Keratinocyte (primary cell): Measurements from ENCODE around the gene HDGFL3.

Source experiments
- EZH2 ChIP-seq: IDR thresholded peaks from one replicate; pipeline ENCODE4 v1.6.1; 2012; ENCODE audit warnings: inconsistent platforms, mild to moderate bottlenecking, low read length, moderate library complexity
- TF ChIP-seq, protein P1 (sequence below), 3 experiments: IDR thresholded peaks in 1 of 3; conservative IDR thresholded peaks in 1 of 3; optimal IDR thresholded peaks in 1 of 3; 2 replicates in 2 of 3; 3 replicates in 1 of 3; pipeline versions ENCODE3 to v1.5.1; 2011; ENCODE audit warnings: low read length in 3 of 3, mild to moderate bottlenecking in 3 of 3, moderate library complexity in 2 of 3, control low read depth in 1 of 3, inconsistent platforms in 1 of 3; ENCODE audit not compliant: insufficient read depth in 2 of 3; ENCODE audit errors: extremely low read depth in 1 of 3

DNA sequence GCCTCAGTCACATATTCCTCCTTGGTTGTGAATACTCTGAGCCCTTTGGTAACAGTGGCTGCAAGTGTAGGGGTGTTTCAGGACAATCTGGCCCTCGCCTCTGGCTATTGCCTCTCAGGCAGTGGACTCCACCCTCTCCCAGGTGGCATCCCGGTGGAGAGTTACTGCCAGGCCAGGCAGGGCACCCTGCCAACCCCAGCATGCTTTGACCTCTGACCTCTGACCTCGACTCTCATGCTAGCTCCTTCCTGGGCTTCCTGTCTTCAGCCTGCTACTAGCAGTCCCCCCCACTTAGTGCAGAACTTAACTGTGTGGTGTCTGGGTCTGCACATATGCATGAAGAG is 94.7 kb downstream of the HDGFL3 start:
- TF ChIP-seq, protein P1, sequence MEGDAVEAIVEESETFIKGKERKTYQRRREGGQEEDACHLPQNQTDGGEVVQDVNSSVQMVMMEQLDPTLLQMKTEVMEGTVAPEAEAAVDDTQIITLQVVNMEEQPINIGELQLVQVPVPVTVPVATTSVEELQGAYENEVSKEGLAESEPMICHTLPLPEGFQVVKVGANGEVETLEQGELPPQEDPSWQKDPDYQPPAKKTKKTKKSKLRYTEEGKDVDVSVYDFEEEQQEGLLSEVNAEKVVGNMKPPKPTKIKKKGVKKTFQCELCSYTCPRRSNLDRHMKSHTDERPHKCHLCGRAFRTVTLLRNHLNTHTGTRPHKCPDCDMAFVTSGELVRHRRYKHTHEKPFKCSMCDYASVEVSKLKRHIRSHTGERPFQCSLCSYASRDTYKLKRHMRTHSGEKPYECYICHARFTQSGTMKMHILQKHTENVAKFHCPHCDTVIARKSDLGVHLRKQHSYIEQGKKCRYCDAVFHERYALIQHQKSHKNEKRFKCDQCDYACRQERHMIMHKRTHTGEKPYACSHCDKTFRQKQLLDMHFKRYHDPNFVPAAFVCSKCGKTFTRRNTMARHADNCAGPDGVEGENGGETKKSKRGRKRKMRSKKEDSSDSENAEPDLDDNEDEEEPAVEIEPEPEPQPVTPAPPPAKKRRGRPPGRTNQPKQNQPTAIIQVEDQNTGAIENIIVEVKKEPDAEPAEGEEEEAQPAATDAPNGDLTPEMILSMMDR (optimal IDR thresholded peaks at IDR 0.05 in 1 of 3, IDR thresholded peaks at IDR 0.05 in 1 of 3, conservative IDR thresholded peaks at IDR 0.05 in 1 of 3; ENCODE audit: extremely low read depth in 1 of 3, insufficient read depth in 2 of 3, low read length in 3 of 3) = no peak
- TF ChIP-seq EZH2 = no peak
